ENCODE data around the gene IFIH1.

Gene IFIH1

GRCh38 chr2:162257425-162257824 lies 61.1 kb downstream of the IFIH1 start:
- no peak for DNase-seq (ENCODE audit: low spot score)

- DNase-seq (ENCODE audit: low spot score): no peak
Observed at GRCh38 chr2:162256591-162256991, 61.9 kb downstream of the IFIH1 start.

- no peak for DNase-seq (ENCODE audit: low spot score)
Observed at GRCh38 chr2:162254236-162254871, 64.1 kb downstream of the IFIH1 start.

GRCh38 chr2:162253435-162253834 lies 65.0 kb downstream of the IFIH1 start:
- DNase-seq (ENCODE audit: low spot score): no peak

- DNase-seq (ENCODE audit: low spot score): no peak
Observed at GRCh38 chr2:162252153-162252552, 66.3 kb downstream of the IFIH1 start.

GRCh38 chr2:162245781-162246180 lies 72.7 kb downstream of the IFIH1 start:
- DNase-seq (ENCODE audit: low spot score): no peak

- DNase-seq (ENCODE audit: low spot score): no peak
Observed at GRCh38 chr2:162245061-162245460, 73.4 kb downstream of the IFIH1 start.

GRCh38 chr2:162244541-162245031 lies 73.9 kb downstream of the IFIH1 start:
- no peak for DNase-seq (ENCODE audit: low spot score)

GRCh38 chr2:162243715-162244114 lies 74.8 kb downstream of the IFIH1 start:
- DNase-seq (ENCODE audit: low spot score): no peak

GRCh38 chr2:162243294-162243693 lies 75.2 kb downstream of the IFIH1 start, which contains the start of gene FAP:
Gene FAP, minus strand, starts transcription at chr2:162243445. Its CDS starts 118 bp downstream, at chr2:162243327.
- no peak for DNase-seq (ENCODE audit: low spot score)

GRCh38 chr2:162242586-162243280 lies 75.8 kb downstream of the IFIH1 start:
- no peak for DNase-seq (ENCODE audit: low spot score)

GRCh38 chr2:162241571-162241970 lies 76.9 kb downstream of the IFIH1 start:
- no peak for DNase-seq (ENCODE audit: low spot score)

- no peak for DNase-seq (ENCODE audit: low spot score)
Observed at GRCh38 chr2:162234620-162235462, 83.6 kb downstream of the IFIH1 start.

GRCh38 chr2:162233197-162233596 lies 85.3 kb downstream of the IFIH1 start:
- DNase-seq (ENCODE audit: low spot score): no peak

GRCh38 chr2:162232671-162233070 lies 85.8 kb downstream of the IFIH1 start:
- DNase-seq (ENCODE audit: low spot score): no peak

- no peak for DNase-seq (ENCODE audit: low spot score)
Observed at GRCh38 chr2:162232027-162232426, 86.5 kb downstream of the IFIH1 start.

GRCh38 chr2:162230761-162231160 lies 87.7 kb downstream of the IFIH1 start:
- no peak for DNase-seq (ENCODE audit: low spot score)

GRCh38 chr2:162226836-162227235 lies 91.6 kb downstream of the IFIH1 start:
- no peak for DNase-seq (ENCODE audit: low spot score)

- peak; percentile 48 for DNase-seq (ENCODE audit: low spot score)
Observed at GRCh38 chr2:162221064-162221463, 97.4 kb downstream of the IFIH1 start.

- DNase-seq (ENCODE audit: low spot score): no peak
Observed at GRCh38 chr2:162220368-162220767, 98.1 kb downstream of the IFIH1 start.

- DNase-seq (ENCODE audit: low spot score): no peak
Observed at GRCh38 chr2:162219426-162219825, 99.1 kb downstream of the IFIH1 start.

- no peak for DNase-seq (ENCODE audit: low spot score)
Observed at GRCh38 chr2:162217598-162217997, 100.9 kb downstream of the IFIH1 start.

All from hematopoietic multipotent progenitor cell treated with erythropoietin and hydrocortisone succinate and interleukin-3 and kit ligand, for 15 days (in vitro differentiated cells).